H9 (cell line): Measurements from ENCODE around the gene HOXA4. TPM values are rescaled to one million over a fixed set of nuclear protein-coding genes. Genes with fewer than 3 reads are reported as not detected.

ENCODE experiments used
- DNase-seq: peaks from one replicate; pipeline ENCODE4 v3.0.0-alpha.2; 2017
- H2AFZ ChIP-seq: one replicate; pipeline ENCODE4 v1.6.1; 2013; ENCODE audit warnings: mild to moderate bottlenecking, low read length, control low read depth, moderate library complexity
- H2AK5ac ChIP-seq: 2 replicates; pipeline ENCODE4 v1.6.1; 2013; ENCODE audit warnings: low read length, control low read depth, mixed read lengths; ENCODE audit not compliant: insufficient read length
- H2BK120ac ChIP-seq: one replicate; pipeline ENCODE4 v1.6.1; 2013; ENCODE audit warnings: low read depth, mild to moderate bottlenecking, low read length, control low read depth, inconsistent platforms; ENCODE audit not compliant: poor library complexity, severe bottlenecking
- H2BK12ac ChIP-seq: 2 replicates; pipeline ENCODE4 v1.6.1; 2013; ENCODE audit warnings: low read length, control low read depth, mixed read lengths, low read depth; ENCODE audit not compliant: insufficient read length
- H2BK15ac ChIP-seq: 2 replicates; pipeline ENCODE4 v1.6.1; 2013; ENCODE audit warnings: low read depth, low read length, control low read depth
- H2BK20ac ChIP-seq: one replicate; pipeline ENCODE4 v1.6.1; 2013; ENCODE audit warnings: low read depth, mild to moderate bottlenecking, low read length, control low read depth, inconsistent platforms; ENCODE audit not compliant: poor library complexity, severe bottlenecking
- H2BK5ac ChIP-seq: 2 replicates; pipeline ENCODE4 v1.6.1; 2013; ENCODE audit warnings: low read length, control low read depth, mixed read lengths; ENCODE audit not compliant: insufficient read length
- H3K14ac ChIP-seq: 2 replicates; pipeline ENCODE4 v1.6.1; 2013; ENCODE audit warnings: low read length, control low read depth; ENCODE audit not compliant: insufficient read depth
- H3K18ac ChIP-seq: 2 replicates; pipeline ENCODE4 v1.6.1; 2013; ENCODE audit warnings: low read depth, mild to moderate bottlenecking, mixed read lengths, low read length, control low read depth; ENCODE audit not compliant: insufficient read length
- H3K23ac ChIP-seq: 2 replicates; pipeline ENCODE4 v1.6.1; 2013; ENCODE audit warnings: low read length, control low read depth, mixed read lengths, low read depth; ENCODE audit not compliant: insufficient read length
- H3K23me2 ChIP-seq: 2 replicates; pipeline ENCODE4 v1.6.1; 2013; ENCODE audit warnings: low read depth, mild to moderate bottlenecking, mixed read lengths, low read length, control low read depth; ENCODE audit not compliant: insufficient read length, poor library complexity, severe bottlenecking
- H3K27ac ChIP-seq: 2 replicates; pipeline ENCODE4 v1.5.1; 2013; ENCODE audit warnings: low read length, control low read depth, mixed read lengths, low read depth; ENCODE audit not compliant: insufficient read length
- H3K27me3 ChIP-seq: 2 replicates; pipeline ENCODE4 v1.6.1; 2013; ENCODE audit warnings: low read length, control low read depth, inconsistent platforms; ENCODE audit not compliant: insufficient read depth
- H3K4ac ChIP-seq: 2 replicates; pipeline ENCODE4 v1.6.1; 2013; ENCODE audit warnings: low read depth, mild to moderate bottlenecking, control low read depth, inconsistent platforms, low read length, moderate library complexity
- H3K4me1 ChIP-seq: 2 replicates; pipeline ENCODE4 v1.6.1; 2013; ENCODE audit warnings: low read length, control low read depth, inconsistent platforms; ENCODE audit not compliant: insufficient read depth
- H3K4me2 ChIP-seq: 2 replicates; pipeline ENCODE4 v1.6.1; 2013; ENCODE audit warnings: low read length, control low read depth, mixed read lengths; ENCODE audit not compliant: insufficient read length, insufficient read depth
- H3K56ac ChIP-seq: 2 replicates; pipeline ENCODE4 v1.6.1; 2013; ENCODE audit warnings: low read depth, mild to moderate bottlenecking, mixed read lengths, low read length, control low read depth; ENCODE audit not compliant: insufficient read length
- H3K79me1 ChIP-seq: 2 replicates; pipeline ENCODE4 v1.6.1; 2013; ENCODE audit warnings: low read depth, mild to moderate bottlenecking, moderate library complexity, low read length, control low read depth, inconsistent platforms; ENCODE audit not compliant: insufficient read depth, poor library complexity, severe bottlenecking
- H3K79me2 ChIP-seq: 2 replicates; pipeline ENCODE4 v1.6.1; 2013; ENCODE audit warnings: low read length, control low read depth, inconsistent platforms; ENCODE audit not compliant: insufficient read depth
- H3K9ac ChIP-seq: 2 replicates; pipeline ENCODE4 v1.6.1; 2013; ENCODE audit warnings: low read length, control low read depth, mixed read lengths; ENCODE audit not compliant: insufficient read length; ENCODE audit errors: extremely low read depth
- H3K9me3 ChIP-seq: one replicate; pipeline ENCODE4 v1.6.1; 2013; ENCODE audit warnings: low read depth, low read length, inconsistent platforms; ENCODE audit not compliant: control insufficient read depth
- H3T11ph ChIP-seq: one replicate; pipeline ENCODE4 v1.6.1; 2013; ENCODE audit warnings: mild to moderate bottlenecking, low read length, control low read depth, inconsistent platforms
- H4K20me1 ChIP-seq: one replicate; pipeline ENCODE4 v1.6.1; 2013; ENCODE audit not compliant: control insufficient read depth, insufficient read length, insufficient read depth
- H4K5ac ChIP-seq: 2 replicates; pipeline ENCODE4 v1.6.1; 2013; ENCODE audit warnings: low read depth, mild to moderate bottlenecking, mixed read lengths, low read length, control low read depth; ENCODE audit not compliant: insufficient read length
- H4K8ac ChIP-seq: replicated peaks from 2 replicates; pipeline ENCODE4 v1.6.1; 2013; ENCODE audit warnings: low read length, control low read depth, mixed read lengths, low read depth; ENCODE audit not compliant: insufficient read length
- H4K91ac ChIP-seq: 2 replicates; pipeline ENCODE4 v1.6.1; 2013; ENCODE audit warnings: low read depth, mild to moderate bottlenecking, moderate library complexity, mixed read lengths, low read length, control low read depth; ENCODE audit not compliant: insufficient read length
- H3K27ac Mint-ChIP-seq, 3 experiments: 2 replicates in 2 of 3; 3 replicates in 1 of 3; pipeline ENCODE4 v1.8.0; 2020 to 2021; ENCODE audit warnings: mixed read lengths in 3 of 3, mild to moderate bottlenecking in 1 of 3, moderate library complexity in 1 of 3
- H3K27me3 Mint-ChIP-seq: 2 replicates; pipeline ENCODE4 v1.8.0; 2021; ENCODE audit warnings: low read depth, mild to moderate bottlenecking, moderate library complexity, mixed read lengths
- H3K36me3 Mint-ChIP-seq, 3 experiments: 2 replicates in 2 of 3; 3 replicates in 1 of 3; pipeline ENCODE4 v1.8.0; 2020 to 2021; ENCODE audit warnings: low read depth in 3 of 3, mixed read lengths in 3 of 3; ENCODE audit not compliant: insufficient read depth in 1 of 3
- H3K4me1 Mint-ChIP-seq, 2 experiments: 2 replicates each; pipeline ENCODE4 v1.8.0; 2020; ENCODE audit warnings: mixed read lengths in 2 of 2
- H3K4me3 Mint-ChIP-seq, 2 experiments: 2 replicates in 1 of 2; 3 replicates in 1 of 2; pipeline ENCODE4 v1.8.0; 2020 to 2021; ENCODE audit warnings: mild to moderate bottlenecking in 2 of 2, mixed read lengths in 2 of 2, moderate library complexity in 1 of 2
- H3K9me3 Mint-ChIP-seq, 2 experiments: 2 replicates in 1 of 2; 3 replicates in 1 of 2; pipeline ENCODE4 v1.8.0; 2020; ENCODE audit warnings: mild to moderate bottlenecking in 2 of 2, mixed read lengths in 2 of 2, moderate library complexity in 1 of 2
- CTCF ChIP-seq: fragments of 200-600 bp; sonication (generic); conservative IDR thresholded peaks from 3 replicates; pipeline ENCODE4 v1.8.0; 2021; ENCODE audit warnings: antibody characterized with exemption, mild to moderate bottlenecking
- WGBS: extraction: QIAGEN DNeasy Blood & Tissue Kit; methylation state at CpG from one replicate; pipeline ENCODE4 v1.1.7; 2013; ENCODE audit warnings: missing lambda C conversion rate, low lambda C conversion rate, mixed read lengths; ENCODE audit not compliant: insufficient read length; ENCODE audit errors: extremely low coverage; 5-methylcytosine and 5-hydroxymethylcytosine counted together
- total RNA-seq: library from RNA; stranded (reverse); gene quantifications from 2 replicates; pipeline ENCODE4 v1.2.1, GENCODE V29; 2021

Gene HOXA4
- total RNA-seq, 1 experiment from 2014 or later, result not detected

- no peaks in the 10 kb centered on the region for H3K4me1 ChIP-seq
- H3K4me2 ChIP-seq, result no peak overlapping the region
- WGBS, result no CpG with 5 or more reads among the region's 38 CpGs
- no peak overlapping the region for H2BK5ac ChIP-seq
- no peaks in the 10 kb centered on the region for H3K79me1 ChIP-seq
- Mint-ChIP-seq H3K4me1 (peaks cover 38 to 66% of the 10 kb centered on the region in 2 experiments), H3K27me3 (peaks cover 100% of the 10 kb centered on the region), H3K27ac (no peak overlapping the region), H3K4me3 (peak overlapping the region in 1 of 2 experiments; percentile 31; a peak in 1 of 5 replicates), H3K36me3 (no peaks in the 10 kb centered on the region), H3K9me3 (peaks cover 8 to 25% of the 10 kb centered on the region in 2 experiments)
- H4K8ac ChIP-seq, result no peak overlapping the region
- H2BK120ac ChIP-seq, result no peak overlapping the region
- no peak overlapping the region for H3K56ac ChIP-seq
- H4K5ac ChIP-seq, result no peak overlapping the region
- H2BK15ac ChIP-seq, result no peak overlapping the region
- H3K4ac ChIP-seq, result no peak overlapping the region
- no peak overlapping the region for H4K91ac ChIP-seq
- H3K9ac ChIP-seq, result no peak overlapping the region
- no peak overlapping the region for H3K14ac ChIP-seq
- H2BK20ac ChIP-seq, result no peak overlapping the region
- no peak overlapping the region for H2BK12ac ChIP-seq
- no peaks in the 10 kb centered on the region for H3K9me3 ChIP-seq
- peaks cover 2% of the 10 kb centered on the region for H4K20me1 ChIP-seq
- H3K27me3 ChIP-seq, result peaks cover 96% of the 10 kb centered on the region
- no peak overlapping the region for H3T11ph ChIP-seq
- no peak overlapping the region for H3K23ac ChIP-seq
- H3K23me2 ChIP-seq, result peaks cover 7% of the 10 kb centered on the region
- TF ChIP-seq CTCF, result no peak
- no peak for DNase-seq
- H3K18ac ChIP-seq, result no peak overlapping the region
- H3K79me2 ChIP-seq, result no peaks in the 10 kb centered on the region
- no peak overlapping the region for H3K27ac ChIP-seq
- no peak overlapping the region for H2AK5ac ChIP-seq
- no peak overlapping the region for H2AFZ ChIP-seq
Measured at GRCh38 chr7:27098578-27099451, 31.7 kb downstream of the HOXA4 start.
